ENCODE data around the gene KPNA4. TPM values are rescaled to one million over a fixed set of nuclear protein-coding genes. Genes with fewer than 3 reads are reported as not detected.

The KPNA4 gene
- polyA plus RNA-seq, 1 donor = 25.9 TPM

GRCh38 chr3:160475884-160476283, 89.5 kb downstream of the KPNA4 start:
- no peaks in the 10 kb centered on the region for H3K4me1 ChIP-seq (ENCODE audit: control insufficient read depth, insufficient read depth, low read length)
- no peak for DNase-seq
- WGBS (ENCODE audit: insufficient coverage, low lambda C conversion rate) = no CpG with 5 or more reads among the region's 2 CpGs

GRCh38 chr3:160475153-160475552, 90.2 kb downstream of the KPNA4 start:
- H3K36me3 ChIP-seq (ENCODE audit: control insufficient read depth, insufficient read depth, low read length) = no peaks in the 10 kb centered on the region
- H3K4me1 ChIP-seq (ENCODE audit: control insufficient read depth, insufficient read depth, low read length) = no peaks in the 10 kb centered on the region
- peaks cover 5% of the 10 kb centered on the region for H3K27me3 ChIP-seq (ENCODE audit: control insufficient read depth, insufficient read depth, low read length)
- WGBS (ENCODE audit: insufficient coverage, low lambda C conversion rate) = no CpG with 5 or more reads among the region's 2 CpGs
- H3K9me3 ChIP-seq (ENCODE audit: control insufficient read depth, low read depth, low read length) = no peaks in the 10 kb centered on the region
- H3K27ac ChIP-seq (ENCODE audit: low read length) = no peak overlapping the region
- DNase-seq = no peak
- H3K4me3 ChIP-seq (ENCODE audit: low read length) = no peak overlapping the region

More at GRCh38 chr3:160475884-160476283, 89.5 kb downstream of the KPNA4 start:
- Histone ChIP-seq H3K36me3 (ENCODE audit: control insufficient read depth, insufficient read depth, low read length) (no peaks in the 10 kb centered on the region), H3K4me3 (ENCODE audit: low read length) (no peak overlapping the region), H3K27ac (ENCODE audit: low read length) (no peak overlapping the region), H3K9me3 (ENCODE audit: control insufficient read depth, low read depth, low read length) (no peaks in the 10 kb centered on the region), H3K27me3 (ENCODE audit: control insufficient read depth, insufficient read depth, low read length) (peaks cover 5% of the 10 kb centered on the region)

DNA sequence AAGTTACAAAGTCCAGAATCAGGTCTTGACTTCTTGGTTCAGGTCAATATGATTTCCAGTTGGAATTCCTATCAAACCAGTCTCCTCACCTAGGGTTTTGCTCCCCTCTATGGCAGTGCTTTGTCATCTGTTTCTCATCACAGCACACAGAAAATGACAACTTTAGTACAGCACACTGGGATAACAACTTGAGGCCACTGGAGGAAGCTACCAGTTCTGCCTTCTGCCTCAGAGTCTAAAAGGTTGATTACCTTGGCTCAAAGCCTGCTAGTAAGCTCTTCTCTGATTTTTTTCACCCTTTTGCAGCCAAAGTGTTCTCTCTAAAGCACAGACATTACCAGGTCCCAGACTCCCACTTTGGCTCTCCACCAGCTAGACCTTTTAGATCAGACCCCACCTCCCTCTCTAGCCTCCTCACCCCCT, 90.9 kb downstream of the KPNA4 start:
- H3K4me1 ChIP-seq (ENCODE audit: control insufficient read depth, insufficient read depth, low read length) = no peaks in the 10 kb centered on the region
- H3K9me3 ChIP-seq (ENCODE audit: control insufficient read depth, low read depth, low read length) = no peaks in the 10 kb centered on the region
- H3K4me3 ChIP-seq (ENCODE audit: low read length) = no peak overlapping the region
- H3K27ac ChIP-seq (ENCODE audit: low read length) = no peak overlapping the region
- peaks cover 5% of the 10 kb centered on the region for H3K27me3 ChIP-seq (ENCODE audit: control insufficient read depth, insufficient read depth, low read length)
- H3K36me3 ChIP-seq (ENCODE audit: control insufficient read depth, insufficient read depth, low read length) = no peaks in the 10 kb centered on the region
- no peak for DNase-seq

- H3K27me3 ChIP-seq (ENCODE audit: control insufficient read depth, insufficient read depth, low read length) = peaks cover 5% of the 10 kb centered on the region
- DNase-seq = no peak
- no CpG with 5 or more reads among the region's 1 CpG for WGBS (ENCODE audit: insufficient coverage, low lambda C conversion rate)
- H3K4me1 ChIP-seq (ENCODE audit: control insufficient read depth, insufficient read depth, low read length) = no peaks in the 10 kb centered on the region
- H3K4me3 ChIP-seq (ENCODE audit: low read length) = no peak overlapping the region
- no peaks in the 10 kb centered on the region for H3K9me3 ChIP-seq (ENCODE audit: control insufficient read depth, low read depth, low read length)
- no peak overlapping the region for H3K27ac ChIP-seq (ENCODE audit: low read length)
- no peaks in the 10 kb centered on the region for H3K36me3 ChIP-seq (ENCODE audit: control insufficient read depth, insufficient read depth, low read length)
Observed at GRCh38 chr3:160473978-160474377, 91.4 kb downstream of the KPNA4 start.

GRCh38 chr3:160473221-160473620, 92.2 kb downstream of the KPNA4 start:
- H3K4me3 ChIP-seq (ENCODE audit: low read length) = no peak overlapping the region
- no peaks in the 10 kb centered on the region for H3K9me3 ChIP-seq (ENCODE audit: control insufficient read depth, low read depth, low read length)
- 100% methylated on average over 1 of the region's 1 CpG for WGBS (ENCODE audit: insufficient coverage, low lambda C conversion rate)
- no peak for DNase-seq
- no peaks in the 10 kb centered on the region for H3K36me3 ChIP-seq (ENCODE audit: control insufficient read depth, insufficient read depth, low read length)
- no peaks in the 10 kb centered on the region for H3K4me1 ChIP-seq (ENCODE audit: control insufficient read depth, insufficient read depth, low read length)
- H3K27me3 ChIP-seq (ENCODE audit: control insufficient read depth, insufficient read depth, low read length) = peaks cover 5% of the 10 kb centered on the region
- H3K27ac ChIP-seq (ENCODE audit: low read length) = no peak overlapping the region

DNA sequence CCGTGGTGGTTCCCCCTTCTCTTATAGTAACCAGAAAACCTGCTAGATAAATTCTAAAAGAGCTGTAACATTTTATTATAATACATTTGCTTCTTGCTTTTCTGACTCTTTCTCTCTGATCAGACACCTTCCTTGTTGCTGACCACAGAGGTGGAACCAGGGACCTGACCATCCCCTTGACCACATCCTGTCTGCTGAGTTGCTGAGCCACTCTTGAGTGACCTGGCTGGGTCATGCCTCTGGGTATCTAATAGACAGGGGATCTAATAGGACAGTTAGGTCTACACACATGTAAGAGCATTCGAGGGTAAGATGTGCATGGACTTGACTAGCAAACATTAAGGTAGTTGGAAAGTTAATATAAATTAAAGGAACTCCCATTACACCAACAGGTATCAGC, 93.0 kb downstream of the KPNA4 start:
- Histone ChIP-seq H3K36me3 (ENCODE audit: control insufficient read depth, insufficient read depth, low read length) (no peaks in the 10 kb centered on the region), H3K4me3 (ENCODE audit: low read length) (no peak overlapping the region), H3K27me3 (ENCODE audit: control insufficient read depth, insufficient read depth, low read length) (peaks cover 5% of the 10 kb centered on the region), H3K27ac (ENCODE audit: low read length) (no peak overlapping the region), H3K4me1 (ENCODE audit: control insufficient read depth, insufficient read depth, low read length) (no peaks in the 10 kb centered on the region), H3K9me3 (ENCODE audit: control insufficient read depth, low read depth, low read length) (no peaks in the 10 kb centered on the region)
- no peak for DNase-seq
- 67% methylated on average over 1 of the region's 2 CpGs for WGBS (ENCODE audit: insufficient coverage, low lambda C conversion rate)

- Histone ChIP-seq H3K9me3 (ENCODE audit: control insufficient read depth, low read depth, low read length) (no peaks in the 10 kb centered on the region), H3K4me3 (ENCODE audit: low read length) (no peak overlapping the region), H3K27me3 (ENCODE audit: control insufficient read depth, insufficient read depth, low read length) (peaks cover 5% of the 10 kb centered on the region), H3K27ac (ENCODE audit: low read length) (no peak overlapping the region), H3K36me3 (ENCODE audit: control insufficient read depth, insufficient read depth, low read length) (no peaks in the 10 kb centered on the region), H3K4me1 (ENCODE audit: control insufficient read depth, insufficient read depth, low read length) (no peaks in the 10 kb centered on the region)
- no peak for DNase-seq
- no CpG with 5 or more reads among the region's 2 CpGs for WGBS (ENCODE audit: insufficient coverage, low lambda C conversion rate)
Observed at GRCh38 chr3:160471892-160472291, 93.5 kb downstream of the KPNA4 start.

DNA sequence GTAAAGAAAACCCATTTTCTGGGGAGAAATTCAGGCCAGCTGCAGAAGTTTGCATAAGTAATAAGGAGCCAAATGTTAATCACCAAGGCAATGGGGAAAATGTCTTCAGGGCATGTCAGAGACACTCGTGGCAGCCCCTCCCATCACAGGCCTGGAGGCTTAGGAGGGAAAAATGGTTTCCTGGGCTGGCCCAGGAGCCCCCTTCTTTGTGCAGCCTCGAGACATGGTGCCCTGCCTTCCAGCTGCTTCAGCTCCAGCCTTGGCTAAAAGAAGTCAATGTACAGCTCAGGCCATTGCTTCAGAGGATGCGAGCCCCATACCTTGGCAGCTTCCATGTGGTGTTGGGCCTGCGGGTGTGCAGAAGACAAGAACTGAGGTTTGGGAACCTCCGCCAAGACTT, 95.2 kb downstream of the KPNA4 start:
- no CpG with 5 or more reads among the region's 5 CpGs for WGBS (ENCODE audit: insufficient coverage, low lambda C conversion rate)
- no peaks in the 10 kb centered on the region for H3K9me3 ChIP-seq (ENCODE audit: control insufficient read depth, low read depth, low read length)
- H3K27me3 ChIP-seq (ENCODE audit: control insufficient read depth, insufficient read depth, low read length) = peaks cover 5% of the 10 kb centered on the region
- no peak overlapping the region for H3K4me3 ChIP-seq (ENCODE audit: low read length)
- H3K4me1 ChIP-seq (ENCODE audit: control insufficient read depth, insufficient read depth, low read length) = no peaks in the 10 kb centered on the region
- H3K36me3 ChIP-seq (ENCODE audit: control insufficient read depth, insufficient read depth, low read length) = no peaks in the 10 kb centered on the region
- no peak overlapping the region for H3K27ac ChIP-seq (ENCODE audit: low read length)
- DNase-seq = no peak

- WGBS (ENCODE audit: insufficient coverage, low lambda C conversion rate) = no CpG with 5 or more reads among the region's 1 CpG
Observed at GRCh38 chr3:160464971-160465370, 100.4 kb downstream of the KPNA4 start.

DNA sequence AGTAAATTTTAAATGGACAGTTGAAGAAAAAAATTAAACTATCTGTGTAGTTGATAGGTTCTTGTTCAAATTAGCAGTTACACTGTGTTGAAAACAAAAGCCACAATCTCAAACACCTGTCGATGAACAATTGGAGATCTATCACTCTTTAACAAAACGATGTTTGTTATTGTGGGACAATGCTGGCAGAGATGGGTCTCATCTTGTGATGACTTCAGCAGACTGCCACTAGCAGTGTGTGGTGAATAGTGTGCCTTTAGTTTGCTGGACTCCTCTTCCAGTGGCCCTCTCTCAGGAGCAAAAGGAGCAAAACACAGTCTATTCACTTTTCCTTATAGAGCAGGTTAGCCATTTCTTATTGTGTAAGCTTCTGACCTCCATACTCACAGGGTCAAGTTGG, 101.0 kb downstream of the KPNA4 start:
- DNase-seq = no peak

More at GRCh38 chr3:160464971-160465370, 100.4 kb downstream of the KPNA4 start:
- no peak for DNase-seq
- Histone ChIP-seq H3K9me3 (ENCODE audit: control insufficient read depth, low read depth, low read length) (no peaks in the 10 kb centered on the region), H3K4me1 (ENCODE audit: control insufficient read depth, insufficient read depth, low read length) (no peaks in the 10 kb centered on the region), H3K27me3 (ENCODE audit: control insufficient read depth, insufficient read depth, low read length) (peaks cover 6% of the 10 kb centered on the region), H3K4me3 (ENCODE audit: low read length) (no peak overlapping the region), H3K36me3 (ENCODE audit: control insufficient read depth, insufficient read depth, low read length) (no peaks in the 10 kb centered on the region), H3K27ac (ENCODE audit: low read length) (no peak overlapping the region)

DNA sequence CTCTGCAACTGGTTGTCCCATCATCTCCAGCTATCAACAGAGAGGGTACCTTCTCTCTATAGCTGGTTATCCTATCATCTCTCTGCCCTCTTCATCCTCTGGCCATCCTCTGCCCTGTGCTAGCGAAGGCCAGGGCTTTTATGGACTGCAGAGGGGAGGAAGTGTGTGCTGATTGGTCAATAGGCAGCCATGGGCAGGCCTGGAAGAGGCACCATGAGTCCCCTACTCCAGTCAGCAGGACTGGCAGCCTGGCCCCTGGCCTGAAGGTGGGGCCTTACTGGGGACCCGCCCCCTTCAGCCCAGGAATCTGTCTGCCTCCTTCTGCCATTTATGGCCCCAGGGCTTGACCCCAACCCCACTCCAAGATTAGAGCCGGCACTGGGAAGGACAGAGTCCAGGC, 105.3 kb downstream of the KPNA4 start:
- Histone ChIP-seq H3K27me3 (ENCODE audit: control insufficient read depth, insufficient read depth, low read length) (peaks cover 6% of the 10 kb centered on the region), H3K9me3 (ENCODE audit: control insufficient read depth, low read depth, low read length) (no peaks in the 10 kb centered on the region), H3K4me1 (ENCODE audit: control insufficient read depth, insufficient read depth, low read length) (no peaks in the 10 kb centered on the region), H3K27ac (ENCODE audit: low read length) (no peak overlapping the region), H3K4me3 (ENCODE audit: low read length) (no peak overlapping the region), H3K36me3 (ENCODE audit: control insufficient read depth, insufficient read depth, low read length) (no peaks in the 10 kb centered on the region)
- no peak for DNase-seq
- WGBS (ENCODE audit: insufficient coverage, low lambda C conversion rate) = no CpG with 5 or more reads among the region's 3 CpGs

More for the DNA sequence above, 101.0 kb downstream of the KPNA4 start:
- Histone ChIP-seq H3K4me3 (ENCODE audit: low read length) (no peak overlapping the region), H3K9me3 (ENCODE audit: control insufficient read depth, low read depth, low read length) (no peaks in the 10 kb centered on the region), H3K27me3 (ENCODE audit: control insufficient read depth, insufficient read depth, low read length) (peaks cover 6% of the 10 kb centered on the region), H3K27ac (ENCODE audit: low read length) (no peak overlapping the region), H3K4me1 (ENCODE audit: control insufficient read depth, insufficient read depth, low read length) (no peaks in the 10 kb centered on the region), H3K36me3 (ENCODE audit: control insufficient read depth, insufficient read depth, low read length) (no peaks in the 10 kb centered on the region)
- WGBS (ENCODE audit: insufficient coverage, low lambda C conversion rate) = no CpG with 5 or more reads among the region's 2 CpGs

Measured in large intestine (tissue), 3 donors.